CD4-positive, alpha-beta T cell treated with Interleukin-17A for 4 hours (primary cell): ENCODE results near the gene RABEP2.
"Not testable (repeated sequence)": the region's sequence is repeated elsewhere in the genome, so short reads cannot be mapped to it uniquely, and the experiment has no call there.

Experiments
- DNase-seq: peaks from one replicate; pipeline ENCODE4 v3.0.0-alpha.2; 2020; ENCODE audit warnings: mixed read lengths

RABEP2 gene

GRCh38 chr16:28924762-28925385 lies at the start of gene RABEP2:
RABEP2 (minus strand) TSS chr16:28925238; CDS start chr16:28925163, 75 bp downstream.
- DNase-seq = peak; percentile 95

GRCh38 chr16:28974437-28975157 lies 49.6 kb upstream of the RABEP2 start, which contains the start of gene SPNS1:
SPNS1 (plus strand) TSS chr16:28974778; CDS start chr16:28975152, 374 bp downstream.
- peak; percentile 92 for DNase-seq

GRCh38 chr16:28974007-28974436 lies 49.0 kb upstream of the RABEP2 start:
- DNase-seq = peak; percentile 57

- not testable (repeated sequence) for DNase-seq
These were observed 44.7 kb upstream of the RABEP2 start for GRCh38 chr16:28969696-28970095.

- no peak for DNase-seq
These were observed 42.1 kb upstream of the RABEP2 start for GRCh38 chr16:28967156-28967555.

- no peak for DNase-seq
These were observed 39.5 kb upstream of the RABEP2 start for GRCh38 chr16:28964496-28964895.

- no peak for DNase-seq
These were observed 39.0 kb upstream of the RABEP2 start for GRCh38 chr16:28964072-28964471.

GRCh38 chr16:28958836-28959235 lies 33.8 kb upstream of the RABEP2 start:
- DNase-seq = no peak

GRCh38 chr16:28958216-28958615 lies 33.2 kb upstream of the RABEP2 start:
- DNase-seq = no peak

GRCh38 chr16:28951410-28951943 lies 26.4 kb upstream of the RABEP2 start:
- DNase-seq = no peak

- peak; percentile 100 for DNase-seq
These were observed 25.8 kb upstream of the RABEP2 start, which contains the start of gene NFATC2IP for GRCh38 chr16:28950648-28951409. NFATC2IP (plus strand) TSS chr16:28950937; CDS start chr16:28951012, 75 bp downstream.

GRCh38 chr16:28946681-28947080 lies 21.6 kb upstream of the RABEP2 start:
- DNase-seq = no peak

- no peak for DNase-seq
These were observed 18.2 kb upstream of the RABEP2 start for GRCh38 chr16:28943281-28943680.

GRCh38 chr16:28939825-28940224 lies 14.8 kb upstream of the RABEP2 start:
- not testable (repeated sequence) for DNase-seq

GRCh38 chr16:28938721-28939120 lies 13.7 kb upstream of the RABEP2 start:
- DNase-seq = no peak

- no peak for DNase-seq
These were observed 12.3 kb upstream of the RABEP2 start for GRCh38 chr16:28937222-28937876.

- no peak for DNase-seq
These were observed 11.7 kb upstream of the RABEP2 start for GRCh38 chr16:28936784-28937155.

- peak; percentile 85 for DNase-seq
These were observed 11.1 kb upstream of the RABEP2 start for GRCh38 chr16:28935924-28936783.

- no peak for DNase-seq
These were observed 10.3 kb upstream of the RABEP2 start for GRCh38 chr16:28935346-28935745.

- no peak for DNase-seq
These were observed 8.1 kb upstream of the RABEP2 start for GRCh38 chr16:28933171-28933570.

GRCh38 chr16:28932339-28933141 lies 7.5 kb upstream of the RABEP2 start:
- DNase-seq = no peak
